HG03135 (cell line): ENCODE data around the gene EPS15.
"Not testable (repeated sequence)": the region's sequence is repeated elsewhere in the genome, so short reads cannot be mapped to it uniquely, and the experiment has no call there.

ENCODE experiments used
- ATAC-seq: cut with Tn5 transposase; IDR thresholded peaks from one replicate; pipeline ENCODE4 v1.9.1; 2021; ENCODE audit warnings: mild to moderate bottlenecking, moderate library complexity; ENCODE audit not compliant: unreplicated experiment

The EPS15 gene

GRCh38 chr1:51474832-51475620 lies 44.0 kb downstream of the EPS15 start:
- ATAC-seq = not testable (repeated sequence)

- ATAC-seq = no peak
These were observed 45.5 kb downstream of the EPS15 start for GRCh38 chr1:51473331-51474115.

- no peak for ATAC-seq
These were observed 46.7 kb downstream of the EPS15 start for GRCh38 chr1:51472359-51472758.

GRCh38 chr1:51469518-51469917 lies 49.5 kb downstream of the EPS15 start:
- no peak for ATAC-seq

- no peak for ATAC-seq
These were observed 54.2 kb downstream of the EPS15 start for GRCh38 chr1:51464828-51465227.

GRCh38 chr1:51463561-51463960 lies 55.5 kb downstream of the EPS15 start:
- ATAC-seq = no peak

- not testable (repeated sequence) for ATAC-seq
These were observed 56.8 kb downstream of the EPS15 start for GRCh38 chr1:51462289-51462688.

- ATAC-seq = no peak
These were observed 64.5 kb downstream of the EPS15 start for GRCh38 chr1:51454554-51454953.

- no peak for ATAC-seq
These were observed 66.1 kb downstream of the EPS15 start for GRCh38 chr1:51453010-51453409.

- not testable (repeated sequence) for ATAC-seq
These were observed 70.1 kb downstream of the EPS15 start for GRCh38 chr1:51448844-51449454.

GRCh38 chr1:51445351-51446090 lies 73.5 kb downstream of the EPS15 start:
- ATAC-seq = no peak

- no peak for ATAC-seq
These were observed 74.4 kb downstream of the EPS15 start for GRCh38 chr1:51444534-51445192.

- ATAC-seq = no peak
These were observed 75.0 kb downstream of the EPS15 start for GRCh38 chr1:51444096-51444495.

- ATAC-seq = no peak
These were observed 75.5 kb downstream of the EPS15 start for GRCh38 chr1:51443555-51443954.

GRCh38 chr1:51442616-51443015 lies 76.5 kb downstream of the EPS15 start:
- no peak for ATAC-seq

GRCh38 chr1:51442198-51442597 lies 76.9 kb downstream of the EPS15 start:
- ATAC-seq = no peak

- ATAC-seq = no peak
These were observed 79.2 kb downstream of the EPS15 start for GRCh38 chr1:51439895-51440294.

- no peak for ATAC-seq
These were observed 80.0 kb downstream of the EPS15 start for GRCh38 chr1:51439053-51439452.

GRCh38 chr1:51437391-51437790 lies 81.7 kb downstream of the EPS15 start:
- not testable (repeated sequence) for ATAC-seq

GRCh38 chr1:51435878-51436277 lies 83.2 kb downstream of the EPS15 start:
- no peak for ATAC-seq
